ENCODE measurements around the gene ZNF518B.

ZNF518B gene

GRCh38 chr4:10462876-10463275 lies 5.7 kb upstream of the ZNF518B start:
- Histone ChIP-seq H3K9ac (no peak overlapping the region), H3K9me3 (ENCODE audit: control insufficient read depth, low read length) (no peaks in the 10 kb centered on the region), H3K27me3 (ENCODE audit: control insufficient read depth, insufficient read depth, low read length) (peaks cover 3% of the 10 kb centered on the region), H3K79me2 (no peaks in the 10 kb centered on the region), H3K4me1 (no peaks in the 10 kb centered on the region), H3K36me3 (ENCODE audit: control insufficient read depth, insufficient read depth, low read length) (no peaks in the 10 kb centered on the region), H3K4me2 (ENCODE audit: low read length) (no peak overlapping the region), H2AFZ (no peak overlapping the region), H3K4me3 (ENCODE audit: low read depth, low read length) (no peak overlapping the region), H3K27ac (no peak overlapping the region)
- TF ChIP-seq CTCF (IDR thresholded peaks at IDR 0.05) = no peak

- H3K9ac ChIP-seq = no peak overlapping the region
- H3K27me3 ChIP-seq (ENCODE audit: control insufficient read depth, insufficient read depth, low read length) = peaks cover 3% of the 10 kb centered on the region
- H3K9me3 ChIP-seq (ENCODE audit: control insufficient read depth, low read length) = no peaks in the 10 kb centered on the region
- peak overlapping the region; percentile 54 for H3K4me2 ChIP-seq (ENCODE audit: low read length)
- H2AFZ ChIP-seq = peak overlapping the region; percentile 66
- no peaks in the 10 kb centered on the region for H3K4me1 ChIP-seq
- TF ChIP-seq CTCF (IDR thresholded peaks at IDR 0.05) = no peak
- H3K27ac ChIP-seq = no peak overlapping the region
- no peak overlapping the region for H3K4me3 ChIP-seq (ENCODE audit: low read depth, low read length)
- no peaks in the 10 kb centered on the region for H3K36me3 ChIP-seq (ENCODE audit: control insufficient read depth, insufficient read depth, low read length)
- no peaks in the 10 kb centered on the region for H3K79me2 ChIP-seq
Observed at GRCh38 chr4:10461850-10462400, 4.7 kb upstream of the ZNF518B start.

- Histone ChIP-seq H3K9ac (no peak overlapping the region), H3K79me2 (no peaks in the 10 kb centered on the region), H3K4me3 (ENCODE audit: low read depth, low read length) (no peak overlapping the region), H3K4me1 (no peaks in the 10 kb centered on the region), H2AFZ (peak overlapping the region; percentile 66), H3K36me3 (ENCODE audit: control insufficient read depth, insufficient read depth, low read length) (no peaks in the 10 kb centered on the region), H3K9me3 (ENCODE audit: control insufficient read depth, low read length) (no peaks in the 10 kb centered on the region), H3K27me3 (ENCODE audit: control insufficient read depth, insufficient read depth, low read length) (peaks cover 3% of the 10 kb centered on the region), H3K27ac (no peak overlapping the region), H3K4me2 (ENCODE audit: low read length) (peak overlapping the region; percentile 54)
- TF ChIP-seq CTCF (IDR thresholded peaks at IDR 0.05) = peak; percentile 81
Observed at GRCh38 chr4:10461091-10461849, 4.0 kb upstream of the ZNF518B start.

- H3K4me2 ChIP-seq (ENCODE audit: low read length) = no peak overlapping the region
- H2AFZ ChIP-seq = no peak overlapping the region
- H3K9me3 ChIP-seq (ENCODE audit: control insufficient read depth, low read length) = no peaks in the 10 kb centered on the region
- no peak overlapping the region for H3K4me3 ChIP-seq (ENCODE audit: low read depth, low read length)
- H3K4me1 ChIP-seq = no peaks in the 10 kb centered on the region
- no peak overlapping the region for H3K9ac ChIP-seq
- H3K79me2 ChIP-seq = no peaks in the 10 kb centered on the region
- no peak for TF ChIP-seq CTCF (IDR thresholded peaks at IDR 0.05)
- no peak overlapping the region for H3K27ac ChIP-seq
- no peaks in the 10 kb centered on the region for H3K36me3 ChIP-seq (ENCODE audit: control insufficient read depth, insufficient read depth, low read length)
- peaks cover 3% of the 10 kb centered on the region for H3K27me3 ChIP-seq (ENCODE audit: control insufficient read depth, insufficient read depth, low read length)
Observed at GRCh38 chr4:10460313-10461047, 3.3 kb upstream of the ZNF518B start.
